ENCODE results near the gene DXO. TPM values are rescaled to one million over a fixed set of nuclear protein-coding genes. Genes with fewer than 3 reads are reported as not detected.

DXO gene
- polyA plus RNA-seq, 1 donor (not counting 4 experiments of a cell fraction or from before 2014, with no cell fraction given), result 7.0 TPM

DNA sequence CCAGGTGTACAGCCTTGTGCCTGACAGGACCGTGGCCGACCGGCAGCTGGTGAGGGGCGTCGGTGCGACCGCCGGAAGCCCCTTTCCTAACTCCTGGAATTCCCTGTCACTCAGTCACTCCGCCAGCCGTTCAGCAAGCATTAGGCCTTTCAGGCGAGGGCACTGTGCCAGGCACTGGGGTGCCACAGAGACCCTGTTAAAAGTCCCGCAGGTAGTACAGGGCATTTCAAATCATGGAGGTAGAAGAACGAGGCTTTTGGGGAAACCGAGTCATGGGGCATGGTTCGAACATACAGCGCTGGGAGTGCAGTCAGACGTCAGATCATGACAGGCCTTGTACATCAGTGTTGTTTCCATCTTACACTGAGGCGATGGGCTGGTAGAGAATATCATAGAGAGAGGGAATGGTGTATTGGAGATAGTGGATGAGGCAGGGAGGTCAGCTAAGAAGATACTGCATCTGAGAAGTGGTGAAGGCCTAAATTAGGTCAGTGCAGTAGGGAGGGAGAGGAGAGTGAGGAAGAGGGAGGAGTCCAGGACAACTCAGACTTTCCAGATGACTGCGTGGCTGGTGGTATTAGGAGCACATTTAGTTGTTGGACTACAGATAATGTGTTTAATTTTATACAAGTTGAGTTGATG, 892 bp upstream of the DXO start:
- dilution Hi-C loops (cut with MboI; ENCODE audit: extremely low pct_ligation_motif_present, low sequenced_read_pairs), result no loop called here
- DNase-seq (ENCODE audit: low read depth, low spot score) (peak; percentile 17), FAIRE-seq (no peak)
- H4K20me1 ChIP-seq (ENCODE audit: control insufficient read depth, extremely low read depth, insufficient read depth, low read length), result no peaks in the 10 kb centered on the region
- peaks cover 3 to 15% of the 10 kb centered on the region in 2 experiments for H3K36me3 ChIP-seq (ENCODE audit: control insufficient read depth in 2 of 2, extremely low read depth in 1 of 2, insufficient read depth in 2 of 2, low read length in 2 of 2)
- peak overlapping the region; percentile 88 for H3K4me2 ChIP-seq (ENCODE audit: control insufficient read depth, extremely low read depth, insufficient read depth, low read depth, low read length)
- H3K4me1 ChIP-seq (ENCODE audit: control insufficient read depth, extremely low read depth, insufficient read depth, low read length), result peaks cover 18% of the 10 kb centered on the region
- H3K9me1 ChIP-seq (ENCODE audit: control insufficient read depth, extremely low read depth, insufficient read depth, low read length), result no peaks in the 10 kb centered on the region
- no peaks in the 10 kb centered on the region for H3K9me3 ChIP-seq (ENCODE audit: control insufficient read depth, low read depth, low read length)
- TF ChIP-seq, protein P1, sequence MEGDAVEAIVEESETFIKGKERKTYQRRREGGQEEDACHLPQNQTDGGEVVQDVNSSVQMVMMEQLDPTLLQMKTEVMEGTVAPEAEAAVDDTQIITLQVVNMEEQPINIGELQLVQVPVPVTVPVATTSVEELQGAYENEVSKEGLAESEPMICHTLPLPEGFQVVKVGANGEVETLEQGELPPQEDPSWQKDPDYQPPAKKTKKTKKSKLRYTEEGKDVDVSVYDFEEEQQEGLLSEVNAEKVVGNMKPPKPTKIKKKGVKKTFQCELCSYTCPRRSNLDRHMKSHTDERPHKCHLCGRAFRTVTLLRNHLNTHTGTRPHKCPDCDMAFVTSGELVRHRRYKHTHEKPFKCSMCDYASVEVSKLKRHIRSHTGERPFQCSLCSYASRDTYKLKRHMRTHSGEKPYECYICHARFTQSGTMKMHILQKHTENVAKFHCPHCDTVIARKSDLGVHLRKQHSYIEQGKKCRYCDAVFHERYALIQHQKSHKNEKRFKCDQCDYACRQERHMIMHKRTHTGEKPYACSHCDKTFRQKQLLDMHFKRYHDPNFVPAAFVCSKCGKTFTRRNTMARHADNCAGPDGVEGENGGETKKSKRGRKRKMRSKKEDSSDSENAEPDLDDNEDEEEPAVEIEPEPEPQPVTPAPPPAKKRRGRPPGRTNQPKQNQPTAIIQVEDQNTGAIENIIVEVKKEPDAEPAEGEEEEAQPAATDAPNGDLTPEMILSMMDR (optimal IDR thresholded peaks at IDR 0.05 in 1 of 3, IDR thresholded peaks at IDR 0.05 in 1 of 3, conservative IDR thresholded peaks at IDR 0.05 in 1 of 3; ENCODE audit: extremely low read depth in 1 of 3, insufficient read depth in 2 of 3, low read length in 3 of 3), result no peak
- TF ChIP-seq EZH2 (IDR thresholded peaks at IDR 0.05; ENCODE audit: low read length), result no peak
- peak overlapping the region; percentile 96 for H3K9ac ChIP-seq (ENCODE audit: control insufficient read depth, extremely low read depth, insufficient read depth, low read length)
- peak overlapping the region; percentile 72 to 95 (median 89) for H3K4me3 ChIP-seq (ENCODE audit: control insufficient read depth in 2 of 3, extremely low read depth in 1 of 3, insufficient read depth in 2 of 3, low read depth in 1 of 3, low read length in 3 of 3)
- H3K27me3 ChIP-seq (ENCODE audit: control insufficient read depth, extremely low read depth, insufficient read depth, low read length), result no peaks in the 10 kb centered on the region
- H2AFZ ChIP-seq (ENCODE audit: control insufficient read depth, low read length), result peak overlapping the region; percentile 92
- H3K27ac ChIP-seq (ENCODE audit: control insufficient read depth, insufficient read depth, low read length), result peak overlapping the region; percentile 98
- H3K79me2 ChIP-seq (ENCODE audit: control insufficient read depth, insufficient read depth, low read length), result peaks cover 28% of the 10 kb centered on the region

DNA sequence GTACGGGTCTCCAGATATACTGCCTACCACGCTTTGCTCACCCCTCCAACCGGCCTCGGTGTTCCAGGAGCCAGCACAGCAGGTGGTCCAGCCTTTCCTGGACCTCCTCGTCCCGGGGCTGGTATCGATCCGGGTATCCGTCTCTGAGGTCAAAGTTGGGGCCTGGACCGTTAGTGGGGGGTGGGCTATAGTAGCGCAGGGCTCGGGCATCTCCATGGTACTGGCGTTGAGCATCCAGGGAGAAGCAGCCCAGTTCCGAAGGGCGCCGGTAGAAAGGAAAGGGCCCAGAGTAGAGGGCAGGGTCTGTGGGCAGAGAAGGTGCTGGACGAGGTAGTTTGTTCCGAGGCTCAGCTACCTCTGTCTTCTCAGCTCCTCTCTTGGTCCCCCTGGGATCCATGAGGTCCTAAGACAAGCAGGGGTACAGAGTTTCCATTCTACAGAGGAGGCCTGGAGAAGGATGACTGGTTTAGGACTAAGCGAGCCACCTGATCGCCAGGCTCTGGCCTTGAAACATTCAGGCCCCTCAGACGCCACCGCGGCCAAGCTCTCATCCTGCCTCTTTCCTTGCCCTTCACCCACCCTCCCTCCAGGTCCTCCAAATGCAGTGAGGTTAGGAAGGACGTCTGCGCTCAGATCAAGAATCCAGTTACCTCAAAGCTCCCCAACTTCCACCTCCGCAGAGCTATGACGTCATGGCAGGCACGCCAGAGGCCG, 502 bp downstream of the DXO start:
- peak overlapping the region; percentile 88 for H3K4me2 ChIP-seq (ENCODE audit: control insufficient read depth, extremely low read depth, insufficient read depth, low read depth, low read length)
- peak overlapping the region; percentile 98 for H3K27ac ChIP-seq (ENCODE audit: control insufficient read depth, insufficient read depth, low read length)
- TF ChIP-seq EZH2 (IDR thresholded peaks at IDR 0.05; ENCODE audit: low read length), result no peak
- TF ChIP-seq, protein P1 (optimal IDR thresholded peaks at IDR 0.05 in 1 of 3, IDR thresholded peaks at IDR 0.05 in 1 of 3, conservative IDR thresholded peaks at IDR 0.05 in 1 of 3; ENCODE audit: extremely low read depth in 1 of 3, insufficient read depth in 2 of 3, low read length in 3 of 3), result no peak
- no peaks in the 10 kb centered on the region for H4K20me1 ChIP-seq (ENCODE audit: control insufficient read depth, extremely low read depth, insufficient read depth, low read length)
- H2AFZ ChIP-seq (ENCODE audit: control insufficient read depth, low read length), result peak overlapping the region; percentile 92
- no peaks in the 10 kb centered on the region for H3K27me3 ChIP-seq (ENCODE audit: control insufficient read depth, extremely low read depth, insufficient read depth, low read length)
- peak overlapping the region; percentile 72 to 95 (median 89) for H3K4me3 ChIP-seq (ENCODE audit: control insufficient read depth in 2 of 3, extremely low read depth in 1 of 3, insufficient read depth in 2 of 3, low read depth in 1 of 3, low read length in 3 of 3)
- FAIRE-seq, result no peak
- H3K9me1 ChIP-seq (ENCODE audit: control insufficient read depth, extremely low read depth, insufficient read depth, low read length), result no peaks in the 10 kb centered on the region
- peaks cover 11 to 28% of the 10 kb centered on the region in 2 experiments for H3K36me3 ChIP-seq (ENCODE audit: control insufficient read depth in 2 of 2, extremely low read depth in 1 of 2, insufficient read depth in 2 of 2, low read length in 2 of 2)
- DNase-seq (ENCODE audit: low read depth, low spot score), result no peak
- H3K9me3 ChIP-seq (ENCODE audit: control insufficient read depth, low read depth, low read length), result no peaks in the 10 kb centered on the region
- H3K9ac ChIP-seq (ENCODE audit: control insufficient read depth, extremely low read depth, insufficient read depth, low read length), result peak overlapping the region; percentile 96
- peaks cover 18% of the 10 kb centered on the region for H3K4me1 ChIP-seq (ENCODE audit: control insufficient read depth, extremely low read depth, insufficient read depth, low read length)
- dilution Hi-C loops (cut with MboI; ENCODE audit: extremely low pct_ligation_motif_present, low sequenced_read_pairs), result no loop called here
- peaks cover 28% of the 10 kb centered on the region for H3K79me2 ChIP-seq (ENCODE audit: control insufficient read depth, insufficient read depth, low read length)

All from keratinocyte (primary cell).